Brain microvascular endothelial cell (primary cell): ENCODE results near the gene CDHR1.

Experiments used
- DNase-seq: peaks from one replicate; pipeline ENCODE4 v3.0.0-alpha.2; 2020
- H3K27ac ChIP-seq: fragments of 250-450 bp; sonication (Bioruptor Pico); 2 replicates; pipeline ENCODE4 v1.5.1; 2020; ENCODE audit warnings: mild to moderate bottlenecking, moderate library complexity
- H3K27me3 ChIP-seq: fragments of 250-450 bp; sonication (Bioruptor Pico); replicated peaks from 2 replicates; pipeline ENCODE4 v1.5.1; 2020; ENCODE audit warnings: mild to moderate bottlenecking
- H3K36me3 ChIP-seq: fragments of 250-450 bp; sonication (Bioruptor Pico); replicated peaks from 2 replicates; pipeline ENCODE4 v1.5.1; 2020; ENCODE audit warnings: mild to moderate bottlenecking
- H3K4me3 ChIP-seq: 2 replicates; pipeline ENCODE4 v1.5.1; 2011; ENCODE audit warnings: low read depth, mild to moderate bottlenecking, control low read depth, low read length, moderate library complexity
- CTCF ChIP-seq: IDR thresholded peaks from 2 replicates; pipeline ENCODE4 v1.5.1; 2011; ENCODE audit warnings: low read depth, mild to moderate bottlenecking, moderate library complexity, low read length, control low read depth, inconsistent platforms; ENCODE audit errors: missing control alignments
- in situ Hi-C: cut with HindIII; loops from 2 replicates; pipeline ENCODE4 v1.10.0; 2017; ENCODE audit warnings: low sequenced_read_pairs, low pct_ligation_motif_present

The CDHR1 gene

GRCh38 chr10:84204610-84205009, 10.3 kb downstream of the CDHR1 start:
- Histone ChIP-seq H3K27ac (no peak overlapping the region), H3K36me3 (no peaks in the 10 kb centered on the region), H3K27me3 (no peaks in the 10 kb centered on the region), H3K4me3 (no peak overlapping the region)
- no peak for DNase-seq
- in situ Hi-C loops = no loop called here
- TF ChIP-seq CTCF = no peak

GRCh38 chr10:84205049-84205852, 10.9 kb downstream of the CDHR1 start:
- Histone ChIP-seq H3K27ac (no peak overlapping the region), H3K27me3 (no peaks in the 10 kb centered on the region), H3K4me3 (no peak overlapping the region), H3K36me3 (no peaks in the 10 kb centered on the region)
- in situ Hi-C loops = no loop called here
- peak; percentile 59 for DNase-seq
- TF ChIP-seq CTCF = peak; percentile 87

GRCh38 chr10:84205853-84206525, 11.7 kb downstream of the CDHR1 start:
- Histone ChIP-seq H3K36me3 (no peaks in the 10 kb centered on the region), H3K4me3 (no peak overlapping the region), H3K27me3 (no peaks in the 10 kb centered on the region), H3K27ac (no peak overlapping the region)
- no peak for TF ChIP-seq CTCF
- in situ Hi-C loops = no loop called here
- DNase-seq = no peak

- Histone ChIP-seq H3K27ac (no peak overlapping the region), H3K27me3 (no peaks in the 10 kb centered on the region), H3K36me3 (no peaks in the 10 kb centered on the region), H3K4me3 (no peak overlapping the region)
- in situ Hi-C loops = no loop called here
- TF ChIP-seq CTCF = no peak
- DNase-seq = no peak
Measured at GRCh38 chr10:84208023-84208422, 13.7 kb downstream of the CDHR1 start.

- H3K27me3 ChIP-seq = no peaks in the 10 kb centered on the region
- no peaks in the 10 kb centered on the region for H3K36me3 ChIP-seq
- no peak overlapping the region for H3K4me3 ChIP-seq
- TF ChIP-seq CTCF = no peak
- no peak overlapping the region for H3K27ac ChIP-seq
- no peak for DNase-seq
- in situ Hi-C loops = no loop called here
Measured at GRCh38 chr10:84211566-84211965, 17.2 kb downstream of the CDHR1 start.
